ENCODE results near the gene RPS16. TPM values are rescaled to one million over a fixed set of nuclear protein-coding genes. Genes with fewer than 3 reads are reported as not detected.

The RPS16 gene
- total and polyA plus RNA-seq, 9 of the 15 experiments (the other 6 are each of a cell fraction or from before 2014, with no cell fraction given) = 82.6 to 3,671 (median 2,204) TPM

DNA sequence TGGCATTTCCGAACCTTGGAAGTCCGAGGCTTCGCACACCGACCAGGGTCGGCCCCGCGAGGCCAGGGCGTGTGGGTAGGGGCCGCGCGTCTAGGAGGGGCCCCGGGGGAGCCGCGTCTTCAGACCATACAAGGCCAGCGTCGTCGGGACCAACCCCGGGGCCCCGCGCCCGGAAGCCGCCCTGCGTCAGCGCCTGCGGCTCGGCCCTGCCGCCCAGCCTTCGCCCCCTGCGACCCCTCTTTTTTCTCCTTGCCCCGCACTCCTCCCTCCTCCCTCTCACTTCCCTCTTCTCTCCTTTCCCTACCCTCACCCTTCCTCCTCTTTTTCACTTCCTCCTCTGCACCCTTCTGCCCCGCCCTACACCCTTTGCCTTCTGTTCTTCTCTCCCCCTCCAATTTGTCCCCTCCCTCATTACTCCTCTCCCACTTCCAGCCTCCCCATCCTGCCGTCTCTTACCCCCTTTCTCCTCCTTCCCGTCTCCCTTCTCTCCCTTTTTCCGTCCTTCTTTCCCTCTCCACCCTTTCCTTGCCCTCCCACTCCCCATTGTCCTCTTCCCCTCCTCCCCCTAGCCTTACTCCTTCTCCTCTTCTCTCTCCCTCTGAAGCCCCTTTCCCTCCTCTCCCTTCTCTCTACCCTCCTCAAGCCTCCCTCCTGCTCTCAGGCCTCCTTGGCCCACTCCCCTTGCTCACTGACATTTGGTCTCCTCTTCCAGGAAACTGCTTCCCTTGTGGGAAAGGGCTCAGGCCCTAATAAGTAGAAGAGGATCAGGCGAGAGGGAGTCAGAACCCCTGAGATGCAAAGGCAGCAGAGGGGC is 25.5 kb downstream of the RPS16 start (continued):
- TF ChIP-seq, protein P1, sequence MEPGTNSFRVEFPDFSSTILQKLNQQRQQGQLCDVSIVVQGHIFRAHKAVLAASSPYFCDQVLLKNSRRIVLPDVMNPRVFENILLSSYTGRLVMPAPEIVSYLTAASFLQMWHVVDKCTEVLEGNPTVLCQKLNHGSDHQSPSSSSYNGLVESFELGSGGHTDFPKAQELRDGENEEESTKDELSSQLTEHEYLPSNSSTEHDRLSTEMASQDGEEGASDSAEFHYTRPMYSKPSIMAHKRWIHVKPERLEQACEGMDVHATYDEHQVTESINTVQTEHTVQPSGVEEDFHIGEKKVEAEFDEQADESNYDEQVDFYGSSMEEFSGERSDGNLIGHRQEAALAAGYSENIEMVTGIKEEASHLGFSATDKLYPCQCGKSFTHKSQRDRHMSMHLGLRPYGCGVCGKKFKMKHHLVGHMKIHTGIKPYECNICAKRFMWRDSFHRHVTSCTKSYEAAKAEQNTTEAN (CRISPR knock-in tag; IDR thresholded peaks at IDR 0.05) = no peak
- TF ChIP-seq, protein P2, sequence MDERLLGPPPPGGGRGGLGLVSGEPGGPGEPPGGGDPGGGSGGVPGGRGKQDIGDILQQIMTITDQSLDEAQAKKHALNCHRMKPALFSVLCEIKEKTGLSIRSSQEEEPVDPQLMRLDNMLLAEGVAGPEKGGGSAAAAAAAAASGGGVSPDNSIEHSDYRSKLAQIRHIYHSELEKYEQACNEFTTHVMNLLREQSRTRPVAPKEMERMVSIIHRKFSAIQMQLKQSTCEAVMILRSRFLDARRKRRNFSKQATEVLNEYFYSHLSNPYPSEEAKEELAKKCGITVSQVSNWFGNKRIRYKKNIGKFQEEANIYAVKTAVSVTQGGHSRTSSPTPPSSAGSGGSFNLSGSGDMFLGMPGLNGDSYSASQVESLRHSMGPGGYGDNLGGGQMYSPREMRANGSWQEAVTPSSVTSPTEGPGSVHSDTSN (CRISPR knock-in tag; IDR thresholded peaks at IDR 0.05; ENCODE audit: low read depth) = no peak
- TF ChIP-seq, protein P2 (tag; conservative IDR thresholded peaks at IDR 0.05; ENCODE audit: low read depth) = no peak
- TF ChIP-seq CREM (IDR thresholded peaks at IDR 0.05; ENCODE audit: low read depth) (0 out of 2 replicates have a peak, but pooled peaks have one; percentile 13), ZNF780A (CRISPR knock-in tag; IDR thresholded peaks at IDR 0.05) (no peak), ZBTB1 (CRISPR knock-in tag; IDR thresholded peaks at IDR 0.05; ENCODE audit: borderline replicate concordance, low read depth) (no peak), NR2C2 (CRISPR knock-in tag; IDR thresholded peaks at IDR 0.05) (no peak), NR2C2 (tag; IDR thresholded peaks at IDR 0.05) (peak; percentile 71), ELF4 (CRISPR knock-in tag; IDR thresholded peaks at IDR 0.05) (peak; percentile 90), POLR2A (conservative IDR thresholded peaks at IDR 0.05) (peak; percentile 82), NFE2L1 (tag; IDR thresholded peaks at IDR 0.05; ENCODE audit: borderline replicate concordance, low read depth) (no peak)
- TF ChIP-seq, protein P3, sequence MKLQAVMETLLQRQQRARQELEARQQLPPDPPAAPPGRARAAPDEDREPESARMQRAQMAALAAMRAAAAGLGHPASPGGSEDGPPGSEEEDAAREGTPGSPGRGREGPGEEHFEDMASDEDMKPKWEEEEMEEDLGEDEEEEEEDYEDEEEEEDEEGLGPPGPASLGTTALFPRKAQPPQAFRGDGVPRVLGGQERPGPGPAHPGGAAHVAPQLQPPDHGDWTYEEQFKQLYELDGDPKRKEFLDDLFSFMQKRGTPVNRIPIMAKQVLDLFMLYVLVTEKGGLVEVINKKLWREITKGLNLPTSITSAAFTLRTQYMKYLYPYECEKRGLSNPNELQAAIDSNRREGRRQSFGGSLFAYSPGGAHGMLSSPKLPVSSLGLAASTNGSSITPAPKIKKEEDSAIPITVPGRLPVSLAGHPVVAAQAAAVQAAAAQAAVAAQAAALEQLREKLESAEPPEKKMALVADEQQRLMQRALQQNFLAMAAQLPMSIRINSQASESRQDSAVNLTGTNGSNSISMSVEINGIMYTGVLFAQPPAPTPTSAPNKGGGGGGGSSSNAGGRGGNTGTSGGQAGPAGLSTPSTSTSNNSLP (IDR thresholded peaks at IDR 0.05; ENCODE audit: borderline replicate concordance, low read depth, low read length) = no peak
- TF ChIP-seq, protein P4, sequence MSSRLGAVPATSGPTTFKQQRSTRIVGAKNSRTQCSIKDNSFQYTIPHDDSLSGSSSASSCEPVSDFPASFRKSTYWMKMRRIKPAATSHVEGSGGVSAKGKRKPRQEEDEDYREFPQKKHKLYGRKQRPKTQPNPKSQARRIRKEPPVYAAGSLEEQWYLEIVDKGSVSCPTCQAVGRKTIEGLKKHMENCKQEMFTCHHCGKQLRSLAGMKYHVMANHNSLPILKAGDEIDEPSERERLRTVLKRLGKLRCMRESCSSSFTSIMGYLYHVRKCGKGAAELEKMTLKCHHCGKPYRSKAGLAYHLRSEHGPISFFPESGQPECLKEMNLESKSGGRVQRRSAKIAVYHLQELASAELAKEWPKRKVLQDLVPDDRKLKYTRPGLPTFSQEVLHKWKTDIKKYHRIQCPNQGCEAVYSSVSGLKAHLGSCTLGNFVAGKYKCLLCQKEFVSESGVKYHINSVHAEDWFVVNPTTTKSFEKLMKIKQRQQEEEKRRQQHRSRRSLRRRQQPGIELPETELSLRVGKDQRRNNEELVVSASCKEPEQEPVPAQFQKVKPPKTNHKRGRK (tag; IDR thresholded peaks at IDR 0.05) = peak; percentile 95
- TF ChIP-seq, protein P5, sequence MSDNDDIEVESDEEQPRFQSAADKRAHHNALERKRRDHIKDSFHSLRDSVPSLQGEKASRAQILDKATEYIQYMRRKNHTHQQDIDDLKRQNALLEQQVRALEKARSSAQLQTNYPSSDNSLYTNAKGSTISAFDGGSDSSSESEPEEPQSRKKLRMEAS (CRISPR knock-in tag; IDR thresholded peaks at IDR 0.05) = peak; percentile 30; the same call in 1 of the 2 replicates
- TF ChIP-seq, protein P6, sequence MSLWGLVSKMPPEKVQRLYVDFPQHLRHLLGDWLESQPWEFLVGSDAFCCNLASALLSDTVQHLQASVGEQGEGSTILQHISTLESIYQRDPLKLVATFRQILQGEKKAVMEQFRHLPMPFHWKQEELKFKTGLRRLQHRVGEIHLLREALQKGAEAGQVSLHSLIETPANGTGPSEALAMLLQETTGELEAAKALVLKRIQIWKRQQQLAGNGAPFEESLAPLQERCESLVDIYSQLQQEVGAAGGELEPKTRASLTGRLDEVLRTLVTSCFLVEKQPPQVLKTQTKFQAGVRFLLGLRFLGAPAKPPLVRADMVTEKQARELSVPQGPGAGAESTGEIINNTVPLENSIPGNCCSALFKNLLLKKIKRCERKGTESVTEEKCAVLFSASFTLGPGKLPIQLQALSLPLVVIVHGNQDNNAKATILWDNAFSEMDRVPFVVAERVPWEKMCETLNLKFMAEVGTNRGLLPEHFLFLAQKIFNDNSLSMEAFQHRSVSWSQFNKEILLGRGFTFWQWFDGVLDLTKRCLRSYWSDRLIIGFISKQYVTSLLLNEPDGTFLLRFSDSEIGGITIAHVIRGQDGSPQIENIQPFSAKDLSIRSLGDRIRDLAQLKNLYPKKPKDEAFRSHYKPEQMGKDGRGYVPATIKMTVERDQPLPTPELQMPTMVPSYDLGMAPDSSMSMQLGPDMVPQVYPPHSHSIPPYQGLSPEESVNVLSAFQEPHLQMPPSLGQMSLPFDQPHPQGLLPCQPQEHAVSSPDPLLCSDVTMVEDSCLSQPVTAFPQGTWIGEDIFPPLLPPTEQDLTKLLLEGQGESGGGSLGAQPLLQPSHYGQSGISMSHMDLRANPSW (CRISPR knock-in tag; IDR thresholded peaks at IDR 0.05) = no peak

Measured in K562 (cell line).